Psoas muscle (tissue), 8 donors: ENCODE data around the gene DNAAF9. TPM values are rescaled to one million over a fixed set of nuclear protein-coding genes. Genes with fewer than 3 reads are reported as not detected.

ENCODE experiments used
- ATAC-seq, 4 donors: fragments of 200-7000 bp; cut with Tn5 transposase; one replicate each; pipeline ENCODE4 v1.9.1; 2020; ENCODE audit warnings: moderate library complexity in 3 of 4, mild to moderate bottlenecking in 2 of 4
- DNase-seq, 2 donors: peaks; one replicate each; pipeline ENCODE4 v3.0.0-alpha.2; 2020
- H3K27ac ChIP-seq: fragments of 200-600 bp; one replicate; pipeline ENCODE4 v1.8.0; 2022
- H3K27me3 ChIP-seq, 3 donors: fragments of 200-600 bp in 1 of 3; one replicate each; pipeline versions ENCODE4 v1.6.1 to v1.8.0; 2013 to 2022; ENCODE audit warnings: low read length in 2 of 3, mild to moderate bottlenecking in 2 of 3, moderate library complexity in 1 of 3; ENCODE audit not compliant: insufficient read depth in 3 of 3
- H3K36me3 ChIP-seq, 2 donors: fragments of 200-600 bp in 1 of 2; one replicate each; pipeline versions ENCODE4 v1.6.1 to v1.8.0; 2013 to 2022; ENCODE audit warnings: low read depth in 1 of 2, mild to moderate bottlenecking in 1 of 2, moderate library complexity in 1 of 2; ENCODE audit not compliant: insufficient read depth in 1 of 2
- H3K4me1 ChIP-seq: fragments of 200-600 bp; one replicate; pipeline ENCODE4 v1.8.0; 2022
- H3K4me3 ChIP-seq: fragments of 200-600 bp; one replicate; pipeline ENCODE4 v1.8.0; 2022; ENCODE audit warnings: mild to moderate bottlenecking
- H3K9me3 ChIP-seq: fragments of 200-600 bp; one replicate; pipeline ENCODE4 v1.8.0; 2022
- WGBS, 3 donors: extraction: QIAGEN DNeasy Blood & Tissue Kit; methylation state at CpG; one replicate each; pipeline versions ENCODE4 v1.1.6 to v1.1.7; 2013; 5-methylcytosine and 5-hydroxymethylcytosine counted together
- intact Hi-C, 2 donors: fragments of 100-400 bp; cut with DNase I; formaldehyde crosslinking; loops; one replicate each; pipeline versions ENCODE4 v1.11.0 to v1.14.2; 2022
- polyA plus RNA-seq, 3 donors: library from polyadenylated mRNA; stranded (reverse); fragments of 200-250 nt; gene quantifications; one replicate each; pipeline ENCODE4 v1.2.3, GENCODE V29; 2013
- total RNA-seq, 4 donors: library from RNA; stranded (reverse); fragmentation: NEBNext Ultra II Directional in 2 of 4; extraction: Animal tissue kit (Norgen Biotek cat#: 25700) in 2 of 4; gene quantifications; one replicate each; pipeline versions ENCODE4 v1.2.1 to v1.2.4, GENCODE V29; 2021 to 2023
- TF ChIP-seq, protein P1 (sequence below): fragments of 200-600 bp; IDR thresholded peaks from one replicate; pipeline ENCODE4 v1.8.0; 2022; ENCODE audit warnings: antibody characterized with exemption
- donor health status: healthy with polysubstance abuse.
- donor health status: DM: no; HTN: no; CAD: no; lungs with moderate emphysema.
- donor health status: Bipolar disorder and iron deficiency.
- donor health status: healthy.
- donor health status: DM: yes; HTN: yes; CAD: no.
- donor health status: DM: no; HTN: no; CAD: no.
- donor health status: DM: no; HTN: no; CAD: no.
- donor health status: DM: yes; HTN: yes; CAD: no.

The DNAAF9 gene
- total and polyA plus RNA-seq, 7 donors: 5.4 to 27.0 (median 17.2) TPM

DNA sequence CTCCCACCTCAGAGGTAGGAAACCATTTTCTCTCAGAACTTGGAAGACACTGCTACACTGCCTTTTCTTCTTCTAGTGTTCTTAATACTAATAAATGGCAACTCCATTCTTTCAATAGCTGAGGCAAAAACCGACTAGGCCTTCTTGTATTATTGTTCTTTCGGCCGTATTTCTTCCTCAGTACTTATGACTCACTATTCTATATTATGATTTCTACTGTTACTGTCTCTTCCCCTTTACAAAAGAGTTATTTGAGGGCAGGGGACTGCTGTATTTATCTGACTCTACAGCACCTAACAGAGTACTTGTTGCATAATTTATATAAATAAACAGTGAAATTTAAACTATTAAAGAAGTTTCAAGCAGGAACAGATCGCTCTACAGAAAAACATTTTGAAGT lies 3.1 kb downstream of the DNAAF9 start:
- intact Hi-C loops: no loop called here
- no peak overlapping the region for H3K4me3 ChIP-seq
- no peak for ATAC-seq
- no peak for DNase-seq
- TF ChIP-seq, protein P1, sequence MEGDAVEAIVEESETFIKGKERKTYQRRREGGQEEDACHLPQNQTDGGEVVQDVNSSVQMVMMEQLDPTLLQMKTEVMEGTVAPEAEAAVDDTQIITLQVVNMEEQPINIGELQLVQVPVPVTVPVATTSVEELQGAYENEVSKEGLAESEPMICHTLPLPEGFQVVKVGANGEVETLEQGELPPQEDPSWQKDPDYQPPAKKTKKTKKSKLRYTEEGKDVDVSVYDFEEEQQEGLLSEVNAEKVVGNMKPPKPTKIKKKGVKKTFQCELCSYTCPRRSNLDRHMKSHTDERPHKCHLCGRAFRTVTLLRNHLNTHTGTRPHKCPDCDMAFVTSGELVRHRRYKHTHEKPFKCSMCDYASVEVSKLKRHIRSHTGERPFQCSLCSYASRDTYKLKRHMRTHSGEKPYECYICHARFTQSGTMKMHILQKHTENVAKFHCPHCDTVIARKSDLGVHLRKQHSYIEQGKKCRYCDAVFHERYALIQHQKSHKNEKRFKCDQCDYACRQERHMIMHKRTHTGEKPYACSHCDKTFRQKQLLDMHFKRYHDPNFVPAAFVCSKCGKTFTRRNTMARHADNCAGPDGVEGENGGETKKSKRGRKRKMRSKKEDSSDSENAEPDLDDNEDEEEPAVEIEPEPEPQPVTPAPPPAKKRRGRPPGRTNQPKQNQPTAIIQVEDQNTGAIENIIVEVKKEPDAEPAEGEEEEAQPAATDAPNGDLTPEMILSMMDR: no peak
- H3K27me3 ChIP-seq: no peaks in the 10 kb centered on the region
- WGBS, 3 donors: 80 to 88% (median 84%) methylated on average over 4 of the region's 4 CpGs
- no peaks in the 10 kb centered on the region for H3K9me3 ChIP-seq
- H3K4me1 ChIP-seq: peaks cover 11% of the 10 kb centered on the region
- no peaks in the 10 kb centered on the region for H3K36me3 ChIP-seq
- no peak overlapping the region for H3K27ac ChIP-seq

DNA sequence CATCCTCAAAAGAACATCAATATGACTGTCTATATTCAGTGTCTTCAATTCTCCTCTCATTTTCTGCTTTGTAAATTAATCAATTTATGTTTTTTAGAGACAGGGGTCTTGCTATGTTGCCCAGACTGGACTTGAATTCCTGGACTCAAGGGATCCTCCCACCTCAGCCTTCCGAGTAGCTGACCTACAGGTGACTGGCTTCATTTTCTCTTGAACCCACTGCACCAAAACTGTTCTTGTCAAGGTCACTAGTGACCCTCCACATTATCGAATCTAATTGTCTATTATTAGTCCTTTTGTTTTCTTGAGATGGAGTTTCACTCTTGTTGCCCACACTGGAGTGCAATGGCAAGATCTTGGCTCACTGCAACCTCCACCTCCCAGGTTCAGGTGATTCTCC lies 3.7 kb downstream of the DNAAF9 start:
- no peaks in the 10 kb centered on the region for H3K27me3 ChIP-seq

DNA sequence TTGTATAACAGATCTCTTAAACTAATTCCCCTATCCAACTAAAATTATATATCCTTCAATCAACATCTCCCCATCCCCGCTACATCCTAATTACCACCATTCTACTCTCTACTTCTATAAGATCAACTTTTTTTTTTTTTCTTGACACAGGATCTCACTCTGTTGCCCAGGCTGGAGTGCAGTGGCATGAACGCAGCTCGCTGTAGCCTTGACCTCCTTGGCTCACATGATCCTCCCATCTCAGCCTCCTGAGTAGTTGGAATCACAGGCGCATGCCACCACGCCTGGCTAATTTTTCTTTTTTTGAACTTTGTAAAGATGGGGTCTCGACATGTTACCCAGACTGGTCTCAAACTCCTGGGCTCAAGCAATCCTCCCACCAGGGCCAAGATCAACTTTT lies 5.0 kb downstream of the DNAAF9 start:
- Histone ChIP-seq H3K4me1 (peaks cover 11% of the 10 kb centered on the region), H3K9me3 (no peaks in the 10 kb centered on the region), H3K4me3 (no peak overlapping the region), H3K27ac (no peak overlapping the region), H3K36me3 (no peaks in the 10 kb centered on the region), H3K27me3 (no peaks in the 10 kb centered on the region)
- intact Hi-C loops: no loop called here
- TF ChIP-seq, protein P1: no peak
- DNase-seq (no peak), ATAC-seq (no peak)
- WGBS, 3 donors: 96 to 99% (median 97%) methylated on average over 6 of the region's 6 CpGs

More for the DNA sequence above, 3.7 kb downstream of the DNAAF9 start:
- Histone ChIP-seq H3K36me3 (no peaks in the 10 kb centered on the region), H3K4me1 (peaks cover 11% of the 10 kb centered on the region), H3K27ac (no peak overlapping the region), H3K4me3 (no peak overlapping the region), H3K9me3 (no peaks in the 10 kb centered on the region)
- ATAC-seq: no peak
- DNase-seq: no peak
- intact Hi-C loops: no loop called here
- TF ChIP-seq, protein P1: no peak
- 89 to 94% (median 89%) methylated on average over 2 of the region's 2 CpGs for WGBS, 3 donors

DNA sequence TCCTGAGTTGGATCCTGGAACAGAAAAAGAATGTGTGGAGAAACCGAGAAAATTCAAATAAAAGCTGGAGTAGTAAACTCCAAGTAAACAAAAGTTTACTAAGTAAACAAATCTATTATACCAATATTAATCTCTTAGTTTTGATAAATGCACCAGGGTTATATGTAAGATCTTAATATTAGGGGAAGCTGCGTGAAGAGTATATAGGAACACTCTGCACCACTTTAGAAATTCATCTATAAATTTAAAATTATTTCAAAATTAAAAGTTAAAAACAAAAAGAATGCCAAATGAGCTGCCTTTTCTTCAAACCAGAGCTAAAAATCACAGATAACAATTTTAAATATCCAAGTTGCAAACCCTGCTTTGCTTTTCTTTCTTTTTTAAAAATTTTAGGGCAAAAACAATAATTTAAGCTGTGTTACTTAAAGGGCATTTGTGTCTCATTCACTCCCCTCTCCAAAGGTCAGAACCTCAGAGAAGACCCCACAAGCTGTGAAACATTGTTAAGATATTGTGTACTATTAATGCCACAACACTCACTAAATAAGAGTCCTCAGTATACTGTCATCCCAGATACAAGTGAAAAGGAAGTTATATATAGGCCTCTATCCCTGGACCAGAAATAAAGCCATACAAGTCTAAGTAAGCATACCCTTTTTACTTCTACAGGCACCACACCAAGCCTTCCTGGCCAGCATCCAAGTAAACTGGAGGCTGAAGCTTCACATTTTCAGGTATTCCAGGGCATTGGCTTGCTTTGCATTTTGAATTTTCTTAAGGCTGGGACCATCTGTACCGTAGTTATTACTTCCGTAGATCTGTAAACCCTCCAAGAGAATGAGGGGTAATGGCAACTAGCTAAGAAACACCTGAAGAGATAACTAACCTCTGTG lies 7.0 kb downstream of the DNAAF9 start:
- intact Hi-C loops: no loop called here
- WGBS, 3 donors: 84 to 85% (median 85%) methylated on average over 4 of the region's 4 CpGs
- no peaks in the 10 kb centered on the region for H3K9me3 ChIP-seq
- H3K27ac ChIP-seq: no peak overlapping the region
- no peaks in the 10 kb centered on the region for H3K27me3 ChIP-seq
- H3K4me1 ChIP-seq: peaks cover 11% of the 10 kb centered on the region
- TF ChIP-seq, protein P1: no peak
- H3K36me3 ChIP-seq: no peaks in the 10 kb centered on the region
- DNase-seq: no peak
- peak in 1 of 4 donors; percentile 38 for ATAC-seq
- H3K4me3 ChIP-seq: no peak overlapping the region
